Peyer's patch (tissue), 4 donors: ENCODE results near the gene ADORA2B. TPM values are rescaled to one million over a fixed set of nuclear protein-coding genes. Genes with fewer than 3 reads are reported as not detected.

Experiments used
- DNase-seq, 3 donors: peaks; one replicate each; pipeline ENCODE4 v3.0.0-alpha.2; 2017 to 2019
- H3K27ac ChIP-seq, 4 donors: fragments of 200-600 bp; sonication (generic); one replicate each; pipeline ENCODE4 v1.5.1; 2016 to 2019
- H3K27me3 ChIP-seq, 2 donors: fragments of 200-600 bp; sonication (generic); one replicate each; pipeline ENCODE4 v1.5.1; 2019
- H3K36me3 ChIP-seq, 3 donors: fragments of 200-600 bp; sonication (generic); one replicate each; pipeline ENCODE4 v1.5.1; 2016 to 2019
- H3K4me1 ChIP-seq, 4 donors: fragments of 200-600 bp; sonication (generic); one replicate each; pipeline ENCODE4 v1.5.1; 2016 to 2019
- H3K4me3 ChIP-seq, 4 donors: fragments of 200-600 bp; sonication (generic); 1 replicate in 3 of 4; 2 replicates in 1 of 4; pipeline ENCODE4 v1.5.1; 2016 to 2019; ENCODE audit warnings: mild to moderate bottlenecking in 1 of 4
- H3K9me3 ChIP-seq, 4 donors: fragments of 200-600 bp; sonication (generic); one replicate each; pipeline ENCODE4 v1.5.1; 2016 to 2019; ENCODE audit warnings: mild to moderate bottlenecking in 1 of 4
- CTCF ChIP-seq, 6 experiments: fragments of 450-650 bp in 4 of 6; fragments of 200-600 bp in 2 of 6; sonication (generic) in 1 of 6; IDR thresholded peaks; one replicate each; pipeline ENCODE4 v1.5.1; 2017 to 2019; ENCODE audit warnings: antibody characterized with exemption in 6 of 6, mild to moderate bottlenecking in 3 of 6, moderate library complexity in 1 of 6
- POLR2A ChIP-seq, 2 donors: fragments of 450-650 bp; IDR thresholded peaks; one replicate each; pipeline ENCODE4 v1.5.1; 2017; ENCODE audit warnings: antibody characterized with exemption in 2 of 2, mild to moderate bottlenecking in 2 of 2, moderate library complexity in 2 of 2
- total RNA-seq, 4 donors: library from RNA; depleted of rRNA; stranded (reverse); fragments of >200 nt; gene quantifications; one replicate each; pipeline ENCODE4 v1.1.0, GENCODE V29; 2016

The ADORA2B gene
- total RNA-seq, 4 donors from 2014 or later: 7.2 to 16.5 (median 11.6) TPM

- no peaks in the 10 kb centered on the region for H3K27me3 ChIP-seq
- TF ChIP-seq POLR2A (IDR thresholded peaks at IDR 0.05): no peak
- no peak for TF ChIP-seq CTCF (IDR thresholded peaks at IDR 0.05)
- no peaks in the 10 kb centered on the region for H3K36me3 ChIP-seq
- peaks cover 0 to 9% (median 0%) of the 10 kb centered on the region in 4 donors for H3K4me1 ChIP-seq
- no peaks in the 10 kb centered on the region for H3K9me3 ChIP-seq
- DNase-seq: no peak
- no peak overlapping the region for H3K27ac ChIP-seq
- no peak overlapping the region for H3K4me3 ChIP-seq
These were observed 12.3 kb downstream of the ADORA2B start for GRCh38 chr17:15957206-15957605.

- H3K4me1 ChIP-seq: peaks cover 0 to 9% (median 0%) of the 10 kb centered on the region in 4 donors
- no peak overlapping the region for H3K4me3 ChIP-seq
- H3K27me3 ChIP-seq: no peaks in the 10 kb centered on the region
- H3K27ac ChIP-seq: no peak overlapping the region
- no peaks in the 10 kb centered on the region for H3K9me3 ChIP-seq
- no peaks in the 10 kb centered on the region for H3K36me3 ChIP-seq
- TF ChIP-seq POLR2A (IDR thresholded peaks at IDR 0.05) (no peak), CTCF (IDR thresholded peaks at IDR 0.05) (no peak)
- no peak for DNase-seq
These were observed 12.8 kb downstream of the ADORA2B start for GRCh38 chr17:15957608-15958307.

GRCh38 chr17:15958484-15958854, 13.5 kb downstream of the ADORA2B start:
- TF ChIP-seq CTCF (IDR thresholded peaks at IDR 0.05) (no peak), POLR2A (IDR thresholded peaks at IDR 0.05) (no peak)
- no peak overlapping the region for H3K27ac ChIP-seq

GRCh38 chr17:15963670-15964110, 18.8 kb downstream of the ADORA2B start:
- H3K27me3 ChIP-seq: no peaks in the 10 kb centered on the region
- H3K4me3 ChIP-seq: no peak overlapping the region
- no peak for DNase-seq
- no peak overlapping the region for H3K27ac ChIP-seq
- peaks cover 0 to 22% (median 0%) of the 10 kb centered on the region in 4 donors for H3K4me1 ChIP-seq
- no peaks in the 10 kb centered on the region for H3K36me3 ChIP-seq
- no peaks in the 10 kb centered on the region for H3K9me3 ChIP-seq
- TF ChIP-seq POLR2A (IDR thresholded peaks at IDR 0.05) (no peak), CTCF (IDR thresholded peaks at IDR 0.05) (no peak)

More at GRCh38 chr17:15958484-15958854, 13.5 kb downstream of the ADORA2B start:
- no peaks in the 10 kb centered on the region for H3K27me3 ChIP-seq
- peaks cover 0 to 9% (median 0%) of the 10 kb centered on the region in 4 donors for H3K4me1 ChIP-seq
- H3K4me3 ChIP-seq: no peak overlapping the region
- no peaks in the 10 kb centered on the region for H3K9me3 ChIP-seq
- no peak for DNase-seq
- H3K36me3 ChIP-seq: no peaks in the 10 kb centered on the region

DNA sequence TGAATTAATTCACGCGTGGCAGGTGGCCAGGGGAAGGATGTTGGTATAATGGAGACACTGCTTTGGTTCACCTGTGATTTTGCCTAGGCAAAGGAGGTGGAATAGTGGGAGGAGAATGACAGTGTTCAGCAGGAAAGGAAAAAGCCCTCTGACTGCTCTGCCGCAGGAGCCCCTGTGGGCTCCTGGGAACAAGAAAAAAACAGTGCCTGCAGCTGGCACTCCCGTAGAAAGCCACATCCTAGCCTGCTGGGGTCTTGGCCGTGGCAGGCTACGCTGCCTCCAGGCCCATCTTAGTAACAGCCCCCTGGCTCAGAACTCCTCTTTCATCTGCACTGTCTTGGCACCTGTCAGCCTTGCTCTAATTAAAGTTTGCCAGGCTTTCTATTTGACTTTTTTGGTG, 20.6 kb downstream of the ADORA2B start:
- TF ChIP-seq POLR2A (IDR thresholded peaks at IDR 0.05) (no peak), CTCF (IDR thresholded peaks at IDR 0.05) (no peak)
- H3K27ac ChIP-seq: no peak overlapping the region
- H3K36me3 ChIP-seq: no peaks in the 10 kb centered on the region

More for the DNA sequence above, 20.6 kb downstream of the ADORA2B start:
- DNase-seq: no peak
- Histone ChIP-seq H3K9me3 (no peaks in the 10 kb centered on the region), H3K4me3 (no peak overlapping the region), H3K4me1 (peaks cover 0 to 18% (median 0%) of the 10 kb centered on the region in 4 donors), H3K27me3 (no peaks in the 10 kb centered on the region)
